GM19238 (cell line): ENCODE results near the gene USP13.

Experiments
- DNase-seq: peaks from one replicate; pipeline ENCODE4 v3.0.0; 2011; ENCODE audit warnings: low spot score; ENCODE audit not compliant: insufficient read length

The USP13 gene

GRCh38 chr3:179697736-179698332 lies 45.0 kb downstream of the USP13 start:
- DNase-seq = no peak

- DNase-seq = no peak
Measured at GRCh38 chr3:179700716-179701115, 47.9 kb downstream of the USP13 start.

- no peak for DNase-seq
Measured at GRCh38 chr3:179701176-179701827, 48.5 kb downstream of the USP13 start.

DNA sequence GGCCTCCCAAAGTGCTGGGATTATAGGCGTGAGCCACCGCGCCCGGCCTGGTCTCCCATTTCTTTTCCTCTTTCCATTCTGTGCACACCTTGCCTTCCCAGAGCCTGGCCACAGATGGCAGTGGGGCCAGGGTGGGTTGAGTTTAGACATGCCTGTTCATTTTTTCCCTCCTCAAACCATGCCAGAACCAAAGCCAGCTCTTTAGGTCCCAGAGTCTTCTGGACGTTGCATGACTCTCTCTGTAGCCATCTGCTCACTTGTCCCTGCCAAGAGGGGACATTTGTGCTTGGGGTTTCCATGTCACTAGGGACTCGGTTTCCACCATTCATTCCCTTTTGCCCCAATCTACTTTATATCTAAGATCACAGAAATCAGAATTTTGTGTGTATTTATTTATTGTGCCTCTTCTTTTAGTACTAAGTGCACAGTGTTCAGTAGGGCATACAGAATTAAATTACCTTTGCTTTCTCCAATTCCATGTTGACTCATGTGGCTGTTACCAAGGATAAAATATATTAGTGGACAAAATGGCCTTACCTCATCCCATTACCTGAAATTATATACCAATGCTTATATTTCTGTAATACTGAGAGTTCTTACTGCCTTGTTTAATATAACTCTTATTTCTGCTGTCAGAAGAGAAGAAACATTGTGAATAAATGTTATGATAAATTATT lies 49.6 kb downstream of the USP13 start:
- no peak for DNase-seq

GRCh38 chr3:179703816-179704215 lies 51.0 kb downstream of the USP13 start:
- DNase-seq = no peak

- no peak for DNase-seq
Measured at GRCh38 chr3:179706233-179706632, 53.4 kb downstream of the USP13 start.

DNA sequence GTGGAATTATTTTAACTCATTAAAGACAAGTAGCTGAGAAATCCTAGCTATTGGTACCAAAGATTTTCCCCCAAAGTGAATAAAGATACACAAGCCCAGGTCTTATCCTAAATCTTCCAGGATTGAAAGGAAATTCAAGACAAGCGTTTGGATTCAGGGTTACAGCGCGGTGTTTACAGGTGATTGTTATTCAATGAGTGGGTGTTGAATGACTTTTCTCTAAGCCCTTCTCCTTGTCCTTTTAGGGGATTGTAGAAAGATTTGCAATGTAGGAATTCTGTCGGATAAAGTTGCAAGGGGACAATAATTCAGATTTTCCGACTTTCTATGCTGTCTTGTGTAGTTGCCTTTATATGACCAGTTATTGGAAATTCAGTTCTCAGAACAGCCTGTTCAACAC lies 57.2 kb downstream of the USP13 start:
- no peak for DNase-seq

GRCh38 chr3:179713643-179714090 lies 60.8 kb downstream of the USP13 start:
- DNase-seq = no peak

DNA sequence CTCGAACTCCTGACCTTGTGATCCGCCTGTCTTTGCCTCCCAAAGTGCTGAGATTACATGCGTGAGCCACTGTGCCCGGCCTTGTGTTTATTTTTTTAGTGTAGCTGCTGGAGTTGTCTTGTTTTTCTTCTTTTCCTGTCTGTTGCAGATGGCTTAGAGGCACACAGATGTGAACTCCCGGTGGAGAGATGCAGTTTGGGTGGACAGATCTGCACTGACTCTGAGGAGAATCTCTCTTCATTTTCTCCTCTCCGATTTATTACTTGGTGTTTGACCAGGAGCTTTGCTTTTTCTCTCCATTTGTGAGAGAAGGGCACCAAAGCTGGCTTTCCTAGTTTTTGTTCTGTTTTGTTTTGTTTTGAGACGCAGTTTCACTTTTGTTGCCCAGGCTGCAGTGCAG lies 62.7 kb downstream of the USP13 start:
- no peak for DNase-seq

DNA sequence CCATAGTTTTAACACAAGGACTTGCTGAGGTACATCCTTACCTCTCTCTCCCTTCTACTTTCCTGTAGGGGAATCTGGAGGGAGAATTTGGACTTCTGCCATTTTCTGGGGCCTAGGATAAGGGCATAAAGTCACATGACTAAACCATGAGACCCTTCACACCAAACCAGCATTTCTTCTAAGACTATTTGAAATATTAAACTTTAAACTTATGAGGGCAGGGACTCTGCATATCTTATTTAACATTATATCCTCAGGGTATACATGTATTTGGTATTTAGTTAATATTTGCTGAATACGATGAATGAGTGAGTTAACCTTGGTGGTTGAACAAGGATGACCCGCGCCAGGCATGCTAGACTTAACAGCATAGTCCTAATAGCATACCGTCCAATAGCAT lies 63.4 kb downstream of the USP13 start:
- no peak for DNase-seq

DNA sequence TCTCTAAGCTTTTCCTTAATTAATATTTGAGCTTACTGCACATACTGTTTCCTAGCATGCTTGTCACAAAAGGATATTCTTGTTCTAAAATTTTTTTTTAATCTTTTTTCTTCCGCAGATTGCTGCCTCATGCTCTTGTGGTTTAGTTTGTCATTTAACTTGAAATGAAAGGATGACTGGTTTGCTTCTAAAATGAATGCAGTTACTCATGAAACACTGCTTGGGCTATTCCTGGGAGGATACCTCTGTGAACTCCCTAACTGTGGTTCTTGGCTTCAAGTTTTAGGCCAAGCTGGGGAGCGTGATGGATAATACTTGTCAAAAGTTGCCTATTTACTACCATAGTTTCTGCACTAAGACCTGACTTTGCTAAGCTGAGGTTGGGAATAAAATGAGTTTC lies 64.0 kb downstream of the USP13 start:
- no peak for DNase-seq

DNA sequence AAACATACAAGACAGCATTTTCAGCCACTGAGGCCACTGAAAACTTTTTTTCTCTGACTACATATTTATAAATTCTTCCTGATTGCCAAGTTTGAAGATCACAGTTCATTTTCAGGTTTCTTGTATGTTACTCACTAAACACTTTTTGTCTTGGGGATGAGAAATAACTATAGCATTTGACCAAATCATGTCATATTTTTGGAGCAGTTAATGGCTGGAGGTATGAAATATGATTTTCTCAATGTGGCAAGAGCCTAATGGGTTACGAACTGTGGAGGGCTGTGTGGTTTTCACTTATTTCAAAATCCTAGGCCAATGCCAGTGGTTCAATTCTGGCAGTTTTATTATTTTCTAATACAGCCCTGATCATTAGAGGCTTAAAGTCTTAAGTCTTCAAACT lies 64.4 kb downstream of the USP13 start:
- DNase-seq = no peak

- DNase-seq = no peak
Measured at GRCh38 chr3:179719048-179719734, 66.4 kb downstream of the USP13 start.

GRCh38 chr3:179720196-179720595 lies 67.4 kb downstream of the USP13 start:
- no peak for DNase-seq

DNA sequence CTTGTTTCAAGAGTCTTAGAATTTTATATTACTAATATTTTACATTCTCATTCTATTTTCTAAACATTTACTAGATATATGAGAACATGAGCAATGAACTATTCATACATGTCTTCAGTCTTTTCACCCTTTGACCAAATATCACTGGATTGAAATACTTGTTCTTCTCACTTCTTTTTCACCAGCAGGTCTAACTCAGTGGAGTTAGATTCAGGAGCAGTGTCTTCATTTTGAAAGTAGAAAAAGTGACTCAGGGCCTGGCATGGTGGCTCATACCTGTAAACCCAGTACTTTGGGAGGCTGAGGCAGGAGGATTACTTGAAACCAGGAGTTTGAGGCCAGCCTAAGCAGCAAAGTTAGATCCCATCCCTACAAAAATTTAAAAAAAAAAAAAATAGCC lies 70.8 kb downstream of the USP13 start:
- no peak for DNase-seq

GRCh38 chr3:179726075-179726699 lies 73.3 kb downstream of the USP13 start:
- no peak for DNase-seq

- DNase-seq = no peak
Measured at GRCh38 chr3:179729086-179729485, 76.2 kb downstream of the USP13 start.

DNA sequence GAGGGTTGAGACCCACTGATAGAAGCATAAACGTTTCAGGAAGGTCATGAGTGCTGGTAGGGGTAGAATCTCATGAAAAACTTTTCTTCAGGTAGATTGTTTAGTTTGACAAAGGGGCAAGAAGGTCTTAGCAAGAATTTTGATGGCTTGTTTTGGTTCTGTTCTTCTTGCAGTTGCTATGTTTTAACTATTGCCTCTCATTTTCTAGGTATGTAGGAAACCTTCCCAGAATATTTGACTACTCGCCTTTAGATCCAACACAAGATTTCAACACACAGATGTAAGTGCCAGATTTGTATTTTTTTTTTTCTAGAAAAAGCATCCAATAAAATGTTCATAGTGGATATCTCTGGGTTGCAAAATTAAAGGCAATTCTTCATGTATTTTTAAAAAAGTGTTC lies 77.1 kb downstream of the USP13 start:
- DNase-seq = no peak

DNA sequence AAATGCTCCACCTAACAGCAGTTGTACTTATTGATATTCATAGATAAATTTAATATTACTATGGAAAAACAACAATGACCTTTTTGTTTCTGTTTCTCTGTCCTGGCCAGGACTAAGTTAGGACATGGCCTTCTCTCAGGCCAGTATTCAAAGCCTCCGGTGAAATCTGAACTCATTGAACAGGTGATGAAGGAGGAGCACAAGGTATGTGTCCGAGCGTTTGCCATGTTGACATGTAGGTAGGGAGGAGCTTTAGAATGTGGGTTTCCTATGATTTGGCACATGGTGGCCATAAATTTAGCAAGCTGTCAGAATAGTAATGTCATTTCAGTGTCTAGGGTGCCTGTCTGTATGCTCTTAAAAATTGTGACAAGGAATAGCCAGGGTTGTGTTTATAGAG lies 77.7 kb downstream of the USP13 start:
- no peak for DNase-seq

- no peak for DNase-seq
Measured at GRCh38 chr3:179731544-179731943, 78.7 kb downstream of the USP13 start.

GRCh38 chr3:179732661-179733348 lies 80.0 kb downstream of the USP13 start:
- no peak for DNase-seq
